Psoas muscle (tissue), 8 donors: ENCODE results near the gene TMEM238L. TPM values are rescaled to one million over a fixed set of nuclear protein-coding genes. Genes with fewer than 3 reads are reported as not detected.

Source experiments
- ATAC-seq, 4 donors: fragments of 200-7000 bp; cut with Tn5 transposase; one replicate each; pipeline ENCODE4 v1.9.1; 2020; ENCODE audit warnings: moderate library complexity in 3 of 4, mild to moderate bottlenecking in 2 of 4
- DNase-seq, 2 donors: peaks; one replicate each; pipeline ENCODE4 v3.0.0-alpha.2; 2020
- H3K27ac ChIP-seq: fragments of 200-600 bp; one replicate; pipeline ENCODE4 v1.8.0; 2022
- H3K27me3 ChIP-seq, 3 donors: fragments of 200-600 bp in 1 of 3; one replicate each; pipeline versions ENCODE4 v1.6.1 to v1.8.0; 2013 to 2022; ENCODE audit warnings: low read length in 2 of 3, mild to moderate bottlenecking in 2 of 3, moderate library complexity in 1 of 3; ENCODE audit not compliant: insufficient read depth in 3 of 3
- H3K36me3 ChIP-seq, 2 donors: fragments of 200-600 bp in 1 of 2; one replicate each; pipeline versions ENCODE4 v1.6.1 to v1.8.0; 2013 to 2022; ENCODE audit warnings: low read depth in 1 of 2, mild to moderate bottlenecking in 1 of 2, moderate library complexity in 1 of 2; ENCODE audit not compliant: insufficient read depth in 1 of 2
- H3K4me1 ChIP-seq: fragments of 200-600 bp; one replicate; pipeline ENCODE4 v1.8.0; 2022
- H3K4me3 ChIP-seq: fragments of 200-600 bp; one replicate; pipeline ENCODE4 v1.8.0; 2022; ENCODE audit warnings: mild to moderate bottlenecking
- H3K9me3 ChIP-seq: fragments of 200-600 bp; one replicate; pipeline ENCODE4 v1.8.0; 2022
- WGBS, 3 donors: extraction: QIAGEN DNeasy Blood & Tissue Kit; methylation state at CpG; one replicate each; pipeline versions ENCODE4 v1.1.6 to v1.1.7; 2013; 5-methylcytosine and 5-hydroxymethylcytosine counted together
- intact Hi-C, 2 donors: fragments of 100-400 bp; cut with DNase I; formaldehyde crosslinking; loops; one replicate each; pipeline versions ENCODE4 v1.11.0 to v1.14.2; 2022
- polyA plus RNA-seq, 3 donors: library from polyadenylated mRNA; stranded (reverse); fragments of 200-250 nt; gene quantifications; one replicate each; pipeline ENCODE4 v1.2.3, GENCODE V29; 2013
- total RNA-seq, 4 donors: library from RNA; stranded (reverse); fragmentation: NEBNext Ultra II Directional in 2 of 4; extraction: Animal tissue kit (Norgen Biotek cat#: 25700) in 2 of 4; gene quantifications; one replicate each; pipeline versions ENCODE4 v1.2.1 to v1.2.4, GENCODE V29; 2021 to 2023
- TF ChIP-seq, protein P1 (sequence below): fragments of 200-600 bp; IDR thresholded peaks from one replicate; pipeline ENCODE4 v1.8.0; 2022; ENCODE audit warnings: antibody characterized with exemption
- donor health status: healthy with polysubstance abuse.
- donor health status: DM: no; HTN: no; CAD: no; lungs with moderate emphysema.
- donor health status: Bipolar disorder and iron deficiency.
- donor health status: healthy.
- donor health status: DM: yes; HTN: yes; CAD: no.
- donor health status: DM: no; HTN: no; CAD: no.
- donor health status: DM: no; HTN: no; CAD: no.
- donor health status: DM: yes; HTN: yes; CAD: no.

Gene TMEM238L
- total and polyA plus RNA-seq, 7 donors = 0.03 to 0.07 TPM; not detected in 5

DNA sequence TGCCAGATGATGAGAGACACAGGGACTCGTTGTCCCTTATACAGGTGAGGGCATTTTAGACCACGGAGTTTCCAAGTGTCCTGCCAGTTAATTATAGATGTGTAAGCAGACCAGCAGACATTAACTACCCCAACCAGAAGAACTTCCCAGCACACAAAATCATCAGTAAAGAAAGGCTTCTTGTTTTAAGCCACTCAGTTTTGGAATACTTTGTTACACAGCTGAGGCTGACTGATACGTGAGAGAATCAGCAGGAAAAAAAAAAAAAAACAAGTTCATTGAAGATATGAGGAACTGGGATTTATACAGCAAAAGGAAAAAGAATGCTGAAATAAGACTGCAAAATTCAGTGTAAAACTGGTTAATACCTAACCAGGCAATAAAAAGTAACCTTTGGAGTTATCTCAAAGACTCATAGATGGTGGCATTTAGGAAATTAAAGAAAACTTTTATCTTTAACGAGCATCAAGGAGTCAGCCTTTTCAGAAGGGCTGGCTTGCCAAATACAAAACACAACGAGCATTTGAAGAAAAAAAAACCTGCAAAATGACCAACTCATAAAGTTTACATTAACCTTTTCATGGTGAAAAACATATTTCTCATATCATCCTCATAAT is 28.1 kb downstream of the TMEM238L start:
- no peak overlapping the region for H3K4me3 ChIP-seq
- ATAC-seq (no peak), DNase-seq (no peak)
- TF ChIP-seq, protein P1, sequence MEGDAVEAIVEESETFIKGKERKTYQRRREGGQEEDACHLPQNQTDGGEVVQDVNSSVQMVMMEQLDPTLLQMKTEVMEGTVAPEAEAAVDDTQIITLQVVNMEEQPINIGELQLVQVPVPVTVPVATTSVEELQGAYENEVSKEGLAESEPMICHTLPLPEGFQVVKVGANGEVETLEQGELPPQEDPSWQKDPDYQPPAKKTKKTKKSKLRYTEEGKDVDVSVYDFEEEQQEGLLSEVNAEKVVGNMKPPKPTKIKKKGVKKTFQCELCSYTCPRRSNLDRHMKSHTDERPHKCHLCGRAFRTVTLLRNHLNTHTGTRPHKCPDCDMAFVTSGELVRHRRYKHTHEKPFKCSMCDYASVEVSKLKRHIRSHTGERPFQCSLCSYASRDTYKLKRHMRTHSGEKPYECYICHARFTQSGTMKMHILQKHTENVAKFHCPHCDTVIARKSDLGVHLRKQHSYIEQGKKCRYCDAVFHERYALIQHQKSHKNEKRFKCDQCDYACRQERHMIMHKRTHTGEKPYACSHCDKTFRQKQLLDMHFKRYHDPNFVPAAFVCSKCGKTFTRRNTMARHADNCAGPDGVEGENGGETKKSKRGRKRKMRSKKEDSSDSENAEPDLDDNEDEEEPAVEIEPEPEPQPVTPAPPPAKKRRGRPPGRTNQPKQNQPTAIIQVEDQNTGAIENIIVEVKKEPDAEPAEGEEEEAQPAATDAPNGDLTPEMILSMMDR = no peak
- no peaks in the 10 kb centered on the region for H3K9me3 ChIP-seq
- H3K4me1 ChIP-seq = no peaks in the 10 kb centered on the region
- WGBS, 3 donors = 67 to 83% (median 75%) methylated on average over 5 of the region's 5 CpGs
- intact Hi-C loops = no loop called here
- H3K36me3 ChIP-seq = no peaks in the 10 kb centered on the region
- H3K27ac ChIP-seq = no peak overlapping the region
- no peaks in the 10 kb centered on the region for H3K27me3 ChIP-seq

DNA sequence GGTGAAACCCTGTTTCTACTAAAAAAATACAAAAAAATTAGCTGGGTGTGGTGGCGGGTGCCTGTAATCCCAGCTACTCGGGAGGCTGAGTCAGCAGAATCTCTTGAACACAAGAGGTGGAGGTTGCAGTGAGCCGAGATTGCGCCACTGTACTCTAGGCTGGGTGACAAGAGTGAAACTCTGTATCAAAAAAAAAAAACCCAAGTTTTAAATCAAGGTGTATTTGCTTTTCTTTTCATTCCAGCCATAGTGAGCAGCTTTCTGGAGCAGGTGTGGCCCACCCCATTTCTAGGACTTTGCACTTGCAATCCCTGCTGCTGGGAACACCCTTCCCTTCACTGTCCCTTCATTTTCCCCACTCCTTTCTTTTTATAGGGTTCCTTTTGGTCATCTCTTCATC is 28.8 kb downstream of the TMEM238L start:
- no peaks in the 10 kb centered on the region for H3K9me3 ChIP-seq
- no peaks in the 10 kb centered on the region for H3K4me1 ChIP-seq
- ATAC-seq (no peak), DNase-seq (no peak)
- TF ChIP-seq, protein P1 = no peak
- H3K36me3 ChIP-seq = no peaks in the 10 kb centered on the region
- intact Hi-C loops = no loop called here
- H3K27me3 ChIP-seq = no peaks in the 10 kb centered on the region
- WGBS, 3 donors = 90 to 100% (median 94%) methylated on average over 4 of the region's 4 CpGs
- H3K27ac ChIP-seq = no peak overlapping the region
- no peak overlapping the region for H3K4me3 ChIP-seq

DNA sequence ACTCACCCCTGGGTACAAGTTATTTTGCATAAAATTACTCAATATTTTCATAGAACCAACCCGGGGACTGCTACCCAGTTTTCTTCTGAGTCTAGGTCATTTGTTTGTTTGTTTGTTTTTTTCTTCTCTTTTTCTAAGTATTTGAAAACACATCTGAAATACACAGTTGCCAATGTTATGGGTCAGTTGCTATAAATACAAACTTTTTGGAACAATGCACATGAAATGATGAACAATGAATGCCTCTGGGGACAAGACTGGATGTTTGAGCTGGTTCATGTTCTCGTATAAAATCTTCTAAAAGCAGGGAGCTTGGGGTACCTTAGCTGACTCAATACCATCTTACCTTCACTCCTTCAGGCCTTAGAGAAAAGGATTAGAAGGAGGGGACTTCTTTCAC is 30.5 kb downstream of the TMEM238L start:
- H3K27me3 ChIP-seq = no peaks in the 10 kb centered on the region
- TF ChIP-seq, protein P1 = no peak
- DNase-seq (no peak), ATAC-seq (no peak)
- no peaks in the 10 kb centered on the region for H3K36me3 ChIP-seq
- H3K27ac ChIP-seq = no peak overlapping the region
- intact Hi-C loops = no loop called here
- no peak overlapping the region for H3K4me3 ChIP-seq
- no peaks in the 10 kb centered on the region for H3K9me3 ChIP-seq
- 46 to 58% (median 47%) methylated on average over 2 of the region's 2 CpGs for WGBS, 3 donors
- H3K4me1 ChIP-seq = no peaks in the 10 kb centered on the region

DNA sequence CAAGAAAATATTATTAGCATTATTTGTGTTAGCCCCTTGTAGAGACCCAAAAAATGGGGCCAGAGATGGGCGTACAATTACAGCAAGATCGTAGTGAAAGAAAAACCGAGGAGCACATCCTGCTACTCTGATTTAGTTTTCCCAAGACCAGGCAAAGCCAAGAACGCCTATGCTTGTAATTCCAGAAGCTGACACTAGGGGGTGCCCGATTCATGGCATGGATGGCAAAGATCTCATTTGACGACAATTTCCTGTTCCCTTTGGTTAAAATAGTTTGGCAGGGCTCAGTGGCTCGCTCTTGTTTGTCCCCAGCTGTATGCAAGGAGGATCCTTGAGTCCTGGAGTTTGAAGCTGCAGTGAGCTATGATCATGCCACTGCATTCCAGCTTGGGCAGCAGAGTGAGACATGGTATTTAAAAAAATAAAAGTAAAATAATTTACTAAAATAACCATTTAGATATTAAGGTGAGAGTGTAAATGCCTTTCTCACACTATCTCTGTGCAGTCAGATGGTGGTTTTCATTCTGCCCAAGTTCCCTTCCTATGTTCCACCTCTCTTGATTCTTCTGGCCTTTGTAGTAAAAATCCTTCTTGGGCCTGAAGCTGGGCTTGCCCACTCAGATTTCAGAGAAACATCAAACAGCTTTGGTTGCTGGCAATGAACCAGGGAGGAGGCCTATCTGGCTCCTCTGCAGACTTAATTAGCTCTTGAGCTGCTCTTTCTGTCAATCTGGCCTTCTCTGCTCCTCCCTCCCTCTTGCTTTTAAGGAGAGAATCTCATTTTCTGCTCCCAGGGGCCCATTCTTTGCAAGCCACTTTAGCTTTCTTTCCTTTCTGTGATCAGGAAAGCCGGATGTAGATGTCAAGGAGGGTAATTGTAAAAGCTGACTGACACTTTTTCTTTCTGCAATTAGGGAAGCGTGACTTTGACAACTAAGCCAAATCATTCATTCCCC is 31.2 kb downstream of the TMEM238L start:
- no peaks in the 10 kb centered on the region for H3K9me3 ChIP-seq
- no peak overlapping the region for H3K4me3 ChIP-seq
- H3K27ac ChIP-seq = no peak overlapping the region
- H3K36me3 ChIP-seq = no peaks in the 10 kb centered on the region
- ATAC-seq (no peak), DNase-seq (no peak)
- WGBS, 3 donors = 42 to 48% (median 43%) methylated on average over 9 of the region's 9 CpGs
- TF ChIP-seq, protein P1 = peak; percentile 50
- H3K27me3 ChIP-seq = no peaks in the 10 kb centered on the region
- intact Hi-C loops = no loop called here
- no peaks in the 10 kb centered on the region for H3K4me1 ChIP-seq
